K562 (cell line): ENCODE results near the gene SLFN12. TPM values are rescaled to one million over a fixed set of nuclear protein-coding genes. Genes with fewer than 3 reads are reported as not detected.

Experiments
- ATAC-seq: fragments of 200-7000 bp; cut with Tn5 transposase; 3 replicates; pipeline ENCODE4 v1.9.1; 2020; ENCODE audit warnings: moderate library complexity
- BruUV-seq: library from RNA; stranded (reverse); fragments of 400-500 nt; replicated peaks from 2 replicates; lab custom pipeline; 2021; lab: Mats Ljungman, UMichigan
- CTCF ChIA-PET: fragments of 300-600 bp; formaldehyde crosslinking; extraction: SDS; loops from one replicate; lab custom pipeline; 2021; ENCODE audit warnings: low intra/inter-chr PET ratio; lab: Yijun Ruan, JAX
- POLR2A ChIA-PET: fragments of 300-600, 350-650 bp; sonication (Branson Sonifier 250); formaldehyde crosslinking; extraction: SDS; loops from one replicate; lab custom pipeline; 2021; ENCODE audit warnings: antibody characterized with exemption, inconsistent platforms; lab: Yijun Ruan, JAX
- DNase-seq, 4 experiments: peaks; one replicate each; pipeline versions ENCODE4 v3.0.0 to v3.0.0-alpha.2; 2011 to 2018; ENCODE audit warnings: low spot score in 3 of 4, mixed read lengths in 3 of 4; ENCODE audit errors: extremely low read depth in 1 of 4
- FAIRE-seq: peaks from 2 replicates; lab custom pipeline; 2011; peaks lifted over from hg19 to GRCh38; lab: Jason Lieb, UNC
- H2AFZ ChIP-seq: 2 replicates; pipeline ENCODE4 v1.6.0; 2011; ENCODE audit warnings: low read depth, low read length, control low read depth, inconsistent platforms
- H3K27ac ChIP-seq: fragments of 200-600 bp; 3 replicates; pipeline ENCODE4 v1.8.0; 2011; ENCODE audit warnings: low read depth, mild to moderate bottlenecking, control low read depth, inconsistent platforms, low read length, moderate library complexity, mixed read lengths; ENCODE audit errors: extremely low read depth
- H3K27me3 ChIP-seq, 2 experiments: fragments of 300-600 bp in 1 of 2; 2 replicates in 1 of 2; 3 replicates in 1 of 2; pipeline versions ENCODE4 v1.6.0 to v1.8.0; 2011; ENCODE audit warnings: inconsistent platforms in 2 of 2, low read length in 2 of 2, mild to moderate bottlenecking in 1 of 2, mixed read lengths in 1 of 2, moderate library complexity in 1 of 2; ENCODE audit not compliant: control insufficient read depth in 2 of 2, insufficient read depth in 2 of 2
- H3K36me3 ChIP-seq: fragments of 300-600 bp; 3 replicates; pipeline ENCODE4 v1.8.0; 2011; ENCODE audit warnings: mild to moderate bottlenecking, low read length, inconsistent platforms; ENCODE audit not compliant: control insufficient read depth, insufficient read depth
- H3K4me1 ChIP-seq, 2 experiments: fragments of 200-600 bp in 1 of 2; replicated peaks in 1 of 2; 2 replicates in 1 of 2; 3 replicates in 1 of 2; pipeline versions ENCODE4 v1.5.1 to v1.8.0; 2011; ENCODE audit warnings: inconsistent platforms in 2 of 2, low read length in 2 of 2, mild to moderate bottlenecking in 1 of 2, mixed read lengths in 1 of 2, moderate library complexity in 1 of 2; ENCODE audit not compliant: control insufficient read depth in 2 of 2, insufficient read depth in 2 of 2
- H3K4me2 ChIP-seq: 2 replicates; pipeline ENCODE4 v1.6.1; 2011; ENCODE audit warnings: low read length, control low read depth, inconsistent platforms, mixed read lengths; ENCODE audit not compliant: insufficient read depth
- H3K4me3 ChIP-seq: fragments of 200-600 bp; sonication (generic), shearing (Covaris generic); 2 replicates; pipeline ENCODE4 v1.5.1; 2016; ENCODE audit warnings: control low read depth, inconsistent platforms
- H3K79me2 ChIP-seq: fragments of 200-600 bp; 3 replicates; pipeline ENCODE4 v1.8.0; 2011; ENCODE audit warnings: low read length, inconsistent platforms; ENCODE audit not compliant: control insufficient read depth, insufficient read depth
- H3K9ac ChIP-seq, 2 experiments: 2 replicates each; pipeline versions ENCODE4 v1.6.0 to v1.6.1; 2011; ENCODE audit warnings: low read depth in 2 of 2, low read length in 2 of 2, control low read depth in 1 of 2, inconsistent platforms in 1 of 2, mild to moderate bottlenecking in 1 of 2, mixed read lengths in 1 of 2; ENCODE audit not compliant: insufficient read depth in 1 of 2
- H3K9me1 ChIP-seq: one replicate; pipeline ENCODE4 v1.6.0; 2011; ENCODE audit warnings: inconsistent platforms, mild to moderate bottlenecking, low read length, moderate library complexity; ENCODE audit not compliant: control insufficient read depth, insufficient read depth
- H3K9me3 ChIP-seq: replicated peaks from 2 replicates; pipeline ENCODE4 v1.5.1; 2011; ENCODE audit warnings: low read depth, low read length, inconsistent platforms; ENCODE audit not compliant: control insufficient read depth, insufficient read depth
- H4K20me1 ChIP-seq: replicated peaks from 2 replicates; pipeline ENCODE4 v1.6.1; 2011; ENCODE audit warnings: low read length, inconsistent platforms, mixed read lengths; ENCODE audit not compliant: control insufficient read depth, insufficient read depth
- ADNP ChIP-seq: fragments of 200-800 bp; sonication (Bioruptor generic); IDR thresholded peaks from 2 replicates; pipeline ENCODE4 v1.6.1; 2016; ENCODE audit warnings: missing genetic modification characterization, missing compliant biosample characterization
- CCNT2 ChIP-seq: IDR thresholded peaks from 2 replicates; pipeline ENCODE4 v1.6.1; 2011; ENCODE audit warnings: borderline replicate concordance, low read depth, mild to moderate bottlenecking, moderate library complexity, mixed read lengths, low read length; ENCODE audit not compliant: insufficient read length; ENCODE audit errors: extremely low read depth
- CTBP1 ChIP-seq: fragments of 450-650 bp; IDR thresholded peaks from 2 replicates; pipeline ENCODE4 v1.6.1; 2016; ENCODE audit warnings: borderline replicate concordance
- NR3C1 ChIP-seq: sonication (generic); formaldehyde crosslinking; IDR thresholded peaks from 2 replicates; pipeline ENCODE4 v1.8.1; 2022; ENCODE audit warnings: missing genetic modification reagents
- NR4A1 ChIP-seq, 2 experiments: fragments of 250-450 bp in 1 of 2; fragments of 450-650 bp in 1 of 2; sonication (Bioruptor Pico) in 1 of 2; IDR thresholded peaks; 2 replicates each; pipeline versions ENCODE4 v1.4.0 to v1.6.1; 2016 to 2020; ENCODE audit warnings: mild to moderate bottlenecking in 2 of 2, missing compliant biosample characterization in 1 of 2, missing genetic modification characterization in 1 of 2, moderate library complexity in 1 of 2
- ZNF232 ChIP-seq: sonication (generic); formaldehyde crosslinking; IDR thresholded peaks from 2 replicates; pipeline ENCODE4 v1.8.0; 2022; ENCODE audit warnings: mild to moderate bottlenecking, missing genetic modification reagents
- WGBS: fragments of 100-300 bp; shearing (Covaris generic); methylation state at CpG from one replicate; pipeline ENCODE4 v1.1.6; 2016; ENCODE audit warnings: low coverage, mixed read lengths; ENCODE audit not compliant: insufficient coverage; ENCODE audit errors: missing lambda C conversion rate; 5-methylcytosine and 5-hydroxymethylcytosine counted together
- in situ Hi-C: fragments of 300-500 bp; cut with MboI; formaldehyde crosslinking; loops from 4 replicates; pipeline ENCODE4 v1.15.0; 2018; ENCODE audit warnings: inconsistent platforms, mixed read lengths
- intact Hi-C: fragments of 100-400 bp; cut with micrococcal nuclease; formaldehyde crosslinking; loops from 2 replicates; pipeline ENCODE4 v1.14.2; 2022
- polyA plus RNA-seq, 8 experiments: library from polyadenylated mRNA; depleted of rRNA in 4 of 8; stranded (reverse) in 5 of 8; unstranded in 3 of 8; fragments of >200 nt; fragmentation: Nextera tagmentation in 2 of 8; fragmentation: Illumina TruSeq in 1 of 8; extraction: Ambion mirVana in 2 of 8; extraction: Trizol in 1 of 8; gene quantifications; 2 replicates each; pipeline versions ENCODE4 v1.2.1 to v1.2.3, GENCODE V29; 2011 to 2014; ENCODE audit warnings: inconsistent platforms in 1 of 8, missing spikeins in 1 of 8
- total RNA-seq, 7 experiments: library from RNA; depleted of rRNA in 6 of 7; stranded (reverse); fragments of >200 nt in 6 of 7; fragmentation: Illumina TruSeq in 2 of 7; extraction: Trizol in 2 of 7; gene quantifications; 2 replicates each; pipeline versions ENCODE4 v1.2.1 to v1.2.3, GENCODE V29; 2011 to 2021; ENCODE audit warnings: low replicate concordance in 1 of 7
- TF ChIP-seq, protein P1 (sequence below): fragments of 250-450 bp; sonication (Bioruptor Pico); IDR thresholded peaks from 2 replicates; pipeline ENCODE4 v1.6.1; 2021; ENCODE audit warnings: mild to moderate bottlenecking

SLFN12 gene
- total and polyA plus RNA-seq, 9 of the 15 experiments (the other 6 are each of a cell fraction or from before 2014, with no cell fraction given) = 0.01 to 0.09 (median 0.07) TPM; not detected in 6

DNA sequence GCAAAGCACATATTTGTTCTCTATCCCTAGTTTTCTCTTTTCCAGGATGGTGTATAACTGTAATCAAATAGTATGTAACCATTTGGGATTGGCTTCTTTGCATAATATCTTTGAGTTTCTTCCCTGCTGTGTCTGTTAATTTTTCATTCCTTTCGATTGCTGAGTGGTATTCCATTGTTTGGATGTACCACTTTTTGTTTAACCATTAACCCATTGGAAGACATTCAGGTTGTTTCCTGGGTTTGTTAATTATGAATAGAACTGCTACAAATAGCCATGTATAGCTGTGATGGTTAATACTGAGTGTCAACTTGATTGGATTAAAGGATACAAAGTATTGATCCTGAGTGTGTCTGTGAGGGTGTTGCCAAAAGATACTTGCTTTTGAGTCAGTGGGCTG, 20.9 kb upstream of the SLFN12 start:
- POLR2A ChIA-PET = no interaction called here
- H3K4me3 ChIP-seq = no peak overlapping the region
- H3K4me2 ChIP-seq = no peak overlapping the region
- in situ Hi-C loops = no loop called here
- ATAC-seq (no peak), FAIRE-seq (no peak)
- intact Hi-C loops = no loop called here
- H3K9ac ChIP-seq = no peak overlapping the region
- H3K9me3 ChIP-seq = no peaks in the 10 kb centered on the region
- TF ChIP-seq ZNF232 (CRISPR knock-in tag) (no peak), ADNP (no peak), NR3C1 (CRISPR knock-in tag) (no peak), CTBP1 (no peak), NR4A1 (CRISPR knock-in tag; IDR thresholded peaks at IDR 0.05) (no peak), NR4A1 (tag; IDR thresholded peaks at IDR 0.05) (no peak), CCNT2 (no peak)
- TF ChIP-seq, protein P1, sequence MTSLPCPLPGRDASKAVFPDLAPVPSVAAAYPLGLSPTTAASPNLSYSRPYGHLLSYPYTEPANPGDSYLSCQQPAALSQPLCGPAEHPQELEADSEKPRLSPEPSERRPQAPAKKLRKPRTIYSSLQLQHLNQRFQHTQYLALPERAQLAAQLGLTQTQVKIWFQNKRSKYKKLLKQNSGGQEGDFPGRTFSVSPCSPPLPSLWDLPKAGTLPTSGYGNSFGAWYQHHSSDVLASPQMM (CRISPR knock-in tag) = no peak
- TF ChIP-seq, all 486 proteins: peak for 0
- DNase-seq = no peak
- WGBS = 0% methylated on average over 1 of the region's 1 CpG
- CTCF ChIA-PET = no interaction called here
- no TSS peak for BruUV-seq
- H3K36me3 ChIP-seq = no peaks in the 10 kb centered on the region
- no peaks in the 10 kb centered on the region for H3K79me2 ChIP-seq
- H4K20me1 ChIP-seq = no peaks in the 10 kb centered on the region
- peaks cover 0 to 13% of the 10 kb centered on the region in 2 experiments; a peak in 1 of 5 replicates for H3K27me3 ChIP-seq
- no peak overlapping the region for H3K27ac ChIP-seq
- H3K9me1 ChIP-seq = no peaks in the 10 kb centered on the region
- peaks cover 0 to 10% of the 10 kb centered on the region in 2 experiments; a peak in 2 of 5 replicates for H3K4me1 ChIP-seq
- no peak overlapping the region for H2AFZ ChIP-seq
